ENCODE results near the gene PDGFRB. TPM values are rescaled to one million over a fixed set of nuclear protein-coding genes. Genes with fewer than 3 reads are reported as not detected.

PDGFRB gene
- total RNA-seq, 4 donors from 2014 or later: 171 to 354 (median 217) TPM

DNA sequence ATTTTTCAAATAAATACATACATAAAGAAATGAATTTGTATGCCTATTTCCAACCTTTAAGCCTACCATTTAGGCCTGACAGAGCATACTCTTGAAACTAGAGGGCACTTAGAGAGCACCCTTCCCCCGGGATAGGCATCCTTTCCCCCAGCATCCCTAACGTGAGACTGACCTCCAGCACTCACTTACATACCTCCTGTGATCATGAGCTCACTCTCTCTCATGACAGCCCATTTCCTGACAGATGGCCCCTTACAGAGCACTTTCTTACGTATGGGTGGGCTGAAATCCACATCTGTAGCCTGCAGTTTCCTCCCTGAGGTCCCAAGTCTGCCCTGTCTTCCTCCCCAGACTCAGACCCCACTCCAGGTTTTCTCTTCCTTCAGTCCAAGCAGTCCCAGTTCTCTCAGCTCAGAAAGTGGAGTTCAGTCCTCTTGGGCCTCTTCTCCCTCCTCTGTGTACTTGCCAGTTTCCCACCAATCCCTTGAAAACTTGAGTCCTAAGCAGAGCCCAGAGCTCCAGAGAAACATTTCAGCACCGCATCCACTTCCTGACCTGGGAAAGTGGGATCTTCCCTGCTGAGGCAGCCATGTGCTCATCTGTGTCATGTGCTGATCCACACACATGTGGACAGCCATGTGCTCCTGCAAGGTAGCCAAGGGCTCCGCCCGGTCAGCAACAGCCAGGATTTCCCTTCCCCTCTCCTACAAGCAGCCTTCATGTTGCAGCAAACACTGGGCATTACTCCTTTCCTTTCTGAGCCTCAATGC is 8.8 kb upstream of the PDGFRB start:
- DNase-seq (ENCODE audit: low spot score in 2 of 2): no peak
- Histone ChIP-seq H3K27ac (peak overlapping the region in 3 of 4 donors; percentile 64 to 73 (median 70)), H3K4me3 (no peak overlapping the region), H3K9me3 (no peaks in the 10 kb centered on the region), H3K36me3 (no peaks in the 10 kb centered on the region), H3K4me1 (peaks cover 0 to 67% (median 4%) of the 10 kb centered on the region in 4 donors), H3K27me3 (peaks cover 0 to 16% of the 10 kb centered on the region in 2 donors)
- 54 to 73% methylated on average over 6 of the region's 6 CpGs for WGBS, 2 donors
- no peak for TF ChIP-seq POLR2A (IDR thresholded peaks at IDR 0.05)
- peak in 1 of 2 donors; percentile 54 for TF ChIP-seq EP300 (IDR thresholded peaks at IDR 0.05)

DNA sequence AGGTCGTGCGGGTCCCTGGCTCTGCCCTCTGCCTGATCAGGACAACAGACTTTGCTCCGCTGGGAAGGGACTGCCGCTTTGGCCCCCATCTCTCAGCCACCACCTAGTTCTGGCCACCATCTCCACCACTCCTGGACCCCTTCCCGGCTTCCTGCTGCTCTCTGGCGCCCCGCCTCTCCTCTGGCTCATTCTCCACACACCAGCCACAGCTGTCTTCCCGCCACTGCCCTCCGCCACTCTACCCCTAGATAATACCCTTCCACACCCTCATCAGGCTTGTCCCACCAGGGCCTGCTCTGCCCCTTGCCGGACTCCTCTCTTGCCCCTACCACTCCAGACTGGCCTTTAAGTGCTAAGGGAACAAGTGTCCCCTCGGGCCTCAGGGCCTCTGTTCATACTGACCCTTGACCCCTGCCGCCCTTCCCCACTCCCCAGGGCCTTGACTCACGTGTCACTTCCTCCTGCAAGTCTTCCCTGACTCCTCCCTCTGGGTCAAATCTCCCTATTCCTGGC is 8.0 kb upstream of the PDGFRB start:
- 54 to 55% methylated on average over 13 of the region's 13 CpGs for WGBS, 2 donors
- peaks cover 0 to 69% (median 8%) of the 10 kb centered on the region in 4 donors for H3K4me1 ChIP-seq
- no peak overlapping the region for H3K4me3 ChIP-seq
- H3K27ac ChIP-seq: peak overlapping the region in 3 of 4 donors; percentile 64 to 73 (median 70)
- no peaks in the 10 kb centered on the region for H3K36me3 ChIP-seq
- TF ChIP-seq POLR2A (IDR thresholded peaks at IDR 0.05) (no peak), EP300 (IDR thresholded peaks at IDR 0.05) (no peak)
- TF ChIP-seq, protein P1, sequence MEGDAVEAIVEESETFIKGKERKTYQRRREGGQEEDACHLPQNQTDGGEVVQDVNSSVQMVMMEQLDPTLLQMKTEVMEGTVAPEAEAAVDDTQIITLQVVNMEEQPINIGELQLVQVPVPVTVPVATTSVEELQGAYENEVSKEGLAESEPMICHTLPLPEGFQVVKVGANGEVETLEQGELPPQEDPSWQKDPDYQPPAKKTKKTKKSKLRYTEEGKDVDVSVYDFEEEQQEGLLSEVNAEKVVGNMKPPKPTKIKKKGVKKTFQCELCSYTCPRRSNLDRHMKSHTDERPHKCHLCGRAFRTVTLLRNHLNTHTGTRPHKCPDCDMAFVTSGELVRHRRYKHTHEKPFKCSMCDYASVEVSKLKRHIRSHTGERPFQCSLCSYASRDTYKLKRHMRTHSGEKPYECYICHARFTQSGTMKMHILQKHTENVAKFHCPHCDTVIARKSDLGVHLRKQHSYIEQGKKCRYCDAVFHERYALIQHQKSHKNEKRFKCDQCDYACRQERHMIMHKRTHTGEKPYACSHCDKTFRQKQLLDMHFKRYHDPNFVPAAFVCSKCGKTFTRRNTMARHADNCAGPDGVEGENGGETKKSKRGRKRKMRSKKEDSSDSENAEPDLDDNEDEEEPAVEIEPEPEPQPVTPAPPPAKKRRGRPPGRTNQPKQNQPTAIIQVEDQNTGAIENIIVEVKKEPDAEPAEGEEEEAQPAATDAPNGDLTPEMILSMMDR (IDR thresholded peaks at IDR 0.05): peak in 2 of 5 experiments; percentile 10 to 26
- peaks cover 0 to 16% of the 10 kb centered on the region in 2 donors for H3K27me3 ChIP-seq
- H3K9me3 ChIP-seq: no peaks in the 10 kb centered on the region
- peak; percentile 64 to 79 for DNase-seq (ENCODE audit: low spot score in 2 of 2)

DNA sequence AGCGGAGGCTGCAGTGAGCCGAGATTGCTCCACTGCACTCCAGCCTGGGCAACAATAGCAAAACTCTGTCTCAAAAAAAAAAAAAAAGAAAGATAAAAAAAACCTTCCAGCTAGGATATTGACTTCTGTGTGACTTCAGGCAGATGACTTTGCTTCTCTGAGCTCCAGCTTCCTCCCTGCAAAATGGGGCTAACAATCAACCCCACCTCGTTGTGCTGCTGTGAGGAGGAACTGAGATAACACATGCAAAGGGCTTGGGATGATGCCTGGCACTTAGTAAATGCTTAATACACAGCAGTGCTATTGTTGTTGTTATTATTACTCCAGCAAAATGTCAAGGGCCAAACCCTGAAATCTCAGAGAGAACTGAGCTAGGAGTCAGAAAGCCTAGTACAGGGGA is 7.4 kb upstream of the PDGFRB start:
- Histone ChIP-seq H3K27ac (peak overlapping the region in 3 of 4 donors; percentile 64 to 73 (median 70)), H3K4me3 (no peak overlapping the region), H3K4me1 (peaks cover 0 to 75% (median 13%) of the 10 kb centered on the region in 4 donors), H3K9me3 (no peaks in the 10 kb centered on the region), H3K27me3 (peaks cover 0 to 16% of the 10 kb centered on the region in 2 donors), H3K36me3 (no peaks in the 10 kb centered on the region)
- TF ChIP-seq POLR2A (IDR thresholded peaks at IDR 0.05) (no peak), EP300 (IDR thresholded peaks at IDR 0.05) (no peak)
- TF ChIP-seq, protein P1 (IDR thresholded peaks at IDR 0.05): no peak
- no peak for DNase-seq (ENCODE audit: low spot score in 2 of 2)
- 63 to 74% methylated on average over 3 of the region's 3 CpGs for WGBS, 2 donors

DNA sequence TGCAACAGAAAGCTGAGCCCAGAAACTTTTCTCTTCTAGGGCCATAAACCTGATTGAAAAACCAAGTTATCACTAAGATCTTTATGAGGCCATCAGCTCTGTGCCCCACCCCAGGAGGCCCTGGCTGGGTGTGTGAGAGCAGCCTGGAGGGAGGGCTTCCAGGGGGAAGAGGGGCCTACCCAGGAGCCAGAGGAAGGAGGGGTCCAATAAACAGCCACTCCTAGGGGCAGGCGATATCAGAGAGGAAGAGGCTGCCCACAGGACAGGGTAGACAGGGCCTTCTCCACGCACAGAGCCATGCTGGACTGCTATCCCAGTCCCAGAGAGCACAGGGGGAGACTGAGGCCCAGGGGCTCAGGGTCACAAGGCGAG is 6.5 kb upstream of the PDGFRB start:
- Histone ChIP-seq H3K9me3 (no peaks in the 10 kb centered on the region), H3K4me1 (peaks cover 0 to 84% (median 15%) of the 10 kb centered on the region in 4 donors), H3K27me3 (peaks cover 0 to 8% of the 10 kb centered on the region in 2 donors), H3K27ac (peak overlapping the region in 3 of 4 donors; percentile 8 to 97 (median 46)), H3K4me3 (no peak overlapping the region), H3K36me3 (no peaks in the 10 kb centered on the region)
- no peak for TF ChIP-seq POLR2A (IDR thresholded peaks at IDR 0.05)
- TF ChIP-seq EP300 (IDR thresholded peaks at IDR 0.05): no peak
- TF ChIP-seq, protein P1 (IDR thresholded peaks at IDR 0.05): no peak
- DNase-seq (ENCODE audit: low spot score in 2 of 2): no peak
- WGBS, 2 donors: 94 to 100% methylated on average over 3 of the region's 3 CpGs

DNA sequence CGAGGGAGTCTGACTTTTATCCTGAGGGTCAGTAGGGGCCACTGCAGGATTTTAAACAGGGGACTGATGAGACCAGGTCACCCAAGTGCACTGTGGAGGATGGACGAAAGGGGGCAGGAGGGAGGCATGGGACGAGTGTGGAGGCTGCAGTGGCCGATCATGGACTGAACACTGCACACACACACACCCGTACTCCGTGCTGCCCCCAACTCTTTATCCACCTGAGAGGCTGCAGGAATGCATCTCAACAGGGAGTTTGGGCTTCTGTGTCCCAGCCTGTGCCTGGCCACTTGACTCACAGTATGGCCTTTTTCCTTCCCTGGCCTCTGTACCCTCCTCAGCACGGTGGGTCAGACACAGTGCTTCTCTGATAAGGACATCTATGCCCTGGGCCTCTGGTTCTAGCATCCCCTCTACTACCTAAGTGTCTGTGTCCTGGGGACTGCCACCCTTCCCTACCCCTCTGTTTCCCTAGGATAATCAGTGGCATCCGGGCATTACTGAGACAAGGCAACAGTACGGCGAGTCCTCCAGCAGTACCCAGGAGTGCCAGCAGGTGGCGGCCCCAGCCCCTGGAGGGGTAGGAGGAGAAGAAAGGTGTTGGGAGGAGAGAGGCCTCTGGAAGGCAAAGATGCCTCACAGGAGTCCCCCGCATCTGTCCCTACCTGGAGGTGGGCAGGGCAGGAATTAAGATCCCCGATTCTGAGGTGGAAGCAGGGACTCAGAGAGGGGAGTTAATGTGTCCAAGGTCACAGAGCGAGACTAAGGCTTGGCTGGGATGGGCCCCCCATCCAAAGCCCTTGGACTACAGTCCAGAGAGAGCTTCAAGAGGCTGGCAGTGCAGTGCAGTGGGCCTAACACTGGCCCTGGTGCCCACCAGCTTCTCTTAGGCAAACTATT is 5.8 kb upstream of the PDGFRB start:
- Histone ChIP-seq H3K27ac (peak overlapping the region in 3 of 4 donors; percentile 68 to 99 (median 97)), H3K36me3 (no peaks in the 10 kb centered on the region), H3K9me3 (no peaks in the 10 kb centered on the region), H3K4me3 (no peak overlapping the region), H3K4me1 (peaks cover 0 to 85% (median 16%) of the 10 kb centered on the region in 4 donors), H3K27me3 (peaks cover 0 to 3% of the 10 kb centered on the region in 2 donors)
- WGBS, 2 donors: 41 to 47% methylated on average over 14 of the region's 14 CpGs
- DNase-seq (ENCODE audit: low spot score in 2 of 2): peak; percentile 79 to 91
- TF ChIP-seq, protein P1 (IDR thresholded peaks at IDR 0.05): peak; percentile 84 to 93 (median 91)
- no peak for TF ChIP-seq EP300 (IDR thresholded peaks at IDR 0.05)
